Measurements from ENCODE around the gene STK24.

Gene STK24

GRCh38 chr13:98467263-98467985 lies 109.5 kb downstream of the STK24 start:
- DNase-seq = no peak

- no peak for DNase-seq
Measured at GRCh38 chr13:98466634-98467236, 110.2 kb downstream of the STK24 start.

GRCh38 chr13:98462946-98463345 lies 114.0 kb downstream of the STK24 start:
- DNase-seq = no peak

GRCh38 chr13:98462241-98462882 lies 114.5 kb downstream of the STK24 start:
- no peak for DNase-seq

- no peak for DNase-seq
Measured at GRCh38 chr13:98461486-98462240, 115.2 kb downstream of the STK24 start.

- no peak for DNase-seq
Measured at GRCh38 chr13:98460516-98460915, 116.4 kb downstream of the STK24 start.

GRCh38 chr13:98459721-98460370 lies 117.1 kb downstream of the STK24 start:
- no peak for DNase-seq

GRCh38 chr13:98459171-98459681 lies 117.7 kb downstream of the STK24 start:
- no peak for DNase-seq

GRCh38 chr13:98458431-98458830 lies 118.5 kb downstream of the STK24 start:
- DNase-seq = no peak

GRCh38 chr13:98457053-98457452 lies 119.9 kb downstream of the STK24 start:
- DNase-seq = no peak

GRCh38 chr13:98456413-98456845 lies 120.5 kb downstream of the STK24 start:
- DNase-seq = no peak

GRCh38 chr13:98454389-98454881 lies 122.5 kb downstream of the STK24 start:
- DNase-seq = no peak

GRCh38 chr13:98452851-98453843 lies 123.8 kb downstream of the STK24 start:
- DNase-seq = no peak

GRCh38 chr13:98451676-98452470 lies 125.0 kb downstream of the STK24 start:
- no peak for DNase-seq

GRCh38 chr13:98450539-98451111 lies 126.3 kb downstream of the STK24 start:
- no peak for DNase-seq

- DNase-seq = no peak
Measured at GRCh38 chr13:98450026-98450425, 126.9 kb downstream of the STK24 start.

- no peak for DNase-seq
Measured at GRCh38 chr13:98449273-98449672, 127.6 kb downstream of the STK24 start.

GRCh38 chr13:98448642-98448928 lies 128.3 kb downstream of the STK24 start:
- no peak for DNase-seq

- no peak for DNase-seq
Measured at GRCh38 chr13:98447881-98448641, 128.8 kb downstream of the STK24 start.
